SKM-1 (cell line): ENCODE data around the gene TRPM7.
"Not testable (repeated sequence)": the region's sequence is repeated elsewhere in the genome, so short reads cannot be mapped to it uniquely, and the experiment has no call there.

Experiments
- DNase-seq: peaks from one replicate; lab custom pipeline; 2025; ENCODE audit not compliant: unreplicated experiment; lab: John Stamatoyannopoulos, UW

The TRPM7 gene

DNA sequence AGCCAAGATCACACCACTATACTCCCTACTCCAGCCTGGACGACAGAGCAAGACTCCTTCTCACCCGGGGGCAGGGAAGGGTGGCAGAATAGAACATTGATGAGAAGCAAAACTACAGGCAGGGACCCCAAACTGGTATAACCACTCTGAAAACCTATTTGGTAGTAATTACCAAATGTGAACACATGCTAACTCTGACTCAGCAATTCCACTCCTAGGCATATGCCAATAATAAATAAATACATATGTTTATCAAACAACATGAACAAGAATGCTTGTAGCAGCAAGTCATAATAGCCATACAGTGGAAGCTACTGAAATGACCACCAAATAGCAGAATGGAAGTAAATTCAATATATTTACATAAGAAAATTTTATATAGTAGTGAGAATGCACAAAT, 109.1 kb downstream of the TRPM7 start:
- no peak for DNase-seq

DNA sequence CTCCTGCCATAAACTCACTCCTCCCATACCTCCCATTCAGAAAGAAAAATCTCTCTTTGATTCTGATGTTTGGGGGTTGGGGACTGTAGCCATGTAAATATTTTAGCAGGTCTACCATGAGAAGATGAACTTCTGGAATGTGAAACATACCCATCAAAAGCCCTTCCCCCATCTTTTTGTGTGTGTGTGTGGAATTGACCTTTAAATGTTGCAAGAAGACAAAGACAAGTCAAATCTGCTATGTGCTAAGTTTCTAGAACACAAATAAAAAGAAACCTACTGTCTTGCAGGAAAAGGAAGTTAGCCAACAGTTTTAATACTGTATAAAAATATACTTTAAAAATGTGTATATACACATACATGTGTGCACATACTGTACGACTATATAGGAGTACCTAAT, 110.4 kb downstream of the TRPM7 start:
- no peak for DNase-seq

DNA sequence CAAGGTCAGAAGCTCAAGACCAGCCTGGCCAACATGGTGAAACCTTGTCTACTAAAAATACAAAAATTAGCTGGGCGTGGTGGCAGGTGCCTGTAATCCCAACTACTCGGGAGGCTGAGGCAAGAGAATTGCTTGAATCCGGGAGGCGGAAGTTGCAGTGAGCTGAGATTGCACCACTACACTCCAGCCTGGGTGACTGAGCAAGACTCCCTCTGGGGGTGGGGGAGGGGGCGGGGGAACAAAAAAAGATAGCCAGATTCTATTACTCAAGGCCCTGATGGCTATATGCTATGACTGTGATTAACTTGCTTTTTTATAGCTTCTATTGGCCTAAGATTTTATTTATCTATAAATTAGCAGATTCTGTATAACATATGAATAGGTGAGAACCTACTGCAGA, 112.8 kb downstream of the TRPM7 start:
- not testable (repeated sequence) for DNase-seq

DNA sequence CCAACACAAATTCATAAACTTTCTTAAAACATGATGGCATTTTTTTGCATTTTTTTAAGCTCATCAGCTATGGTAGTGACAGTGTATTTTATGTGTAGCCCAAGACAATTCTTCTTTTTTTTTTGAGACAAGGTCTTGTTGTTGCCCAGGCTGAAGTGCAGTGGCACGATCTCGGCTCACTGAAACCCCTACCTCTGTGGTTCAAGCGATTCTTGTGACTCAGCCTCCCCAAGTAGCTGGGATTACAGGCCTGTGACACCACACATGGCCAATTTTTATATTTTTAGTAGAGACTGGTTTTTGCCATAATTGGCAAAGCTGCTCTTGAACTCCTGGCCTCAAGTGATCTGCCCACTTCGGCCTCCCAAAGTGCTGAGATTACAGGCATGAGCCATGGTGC, 122.8 kb downstream of the TRPM7 start:
- no peak for DNase-seq

DNA sequence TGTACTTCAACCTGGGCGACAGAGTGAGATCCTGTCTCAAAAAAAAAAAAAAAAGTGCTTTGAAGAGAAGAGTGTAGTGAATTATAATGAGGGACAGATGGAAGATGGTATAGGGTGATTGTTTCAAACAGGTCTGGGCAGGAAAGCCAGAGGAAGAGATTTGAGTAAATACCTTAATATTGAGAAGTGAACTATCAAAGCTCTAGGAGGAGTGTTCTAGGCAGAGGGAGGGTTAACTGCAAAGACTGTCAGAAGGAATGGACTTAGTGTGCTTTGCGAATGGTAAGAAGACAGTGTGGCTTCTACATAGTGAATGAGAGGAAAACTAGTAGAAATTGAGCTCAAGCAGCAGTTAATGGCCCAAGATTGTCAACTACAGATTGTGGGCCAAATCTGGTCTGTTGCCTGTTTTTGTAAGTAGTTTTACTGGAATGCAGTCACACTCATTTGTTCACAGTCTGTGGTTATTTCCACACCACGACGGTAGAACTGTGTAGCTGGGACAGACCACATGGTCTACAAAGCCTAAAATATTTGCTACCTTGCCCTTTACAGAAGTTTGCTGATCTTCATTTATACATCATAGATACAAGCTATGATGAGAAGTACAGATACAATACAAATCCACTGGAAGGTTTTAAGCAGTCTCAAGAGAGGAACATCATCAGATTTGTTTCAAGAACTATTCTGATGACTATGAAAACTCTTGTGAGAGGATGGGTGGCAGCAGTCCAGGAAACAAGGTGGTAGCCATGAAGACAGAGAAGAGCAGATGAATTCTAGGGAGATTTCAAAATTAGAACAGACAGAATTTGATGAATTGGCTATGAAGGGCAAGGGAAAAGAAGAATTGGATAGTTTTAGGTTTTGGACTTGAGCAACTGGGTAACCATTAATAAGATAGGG, 123.6 kb downstream of the TRPM7 start:
- no peak for DNase-seq

DNA sequence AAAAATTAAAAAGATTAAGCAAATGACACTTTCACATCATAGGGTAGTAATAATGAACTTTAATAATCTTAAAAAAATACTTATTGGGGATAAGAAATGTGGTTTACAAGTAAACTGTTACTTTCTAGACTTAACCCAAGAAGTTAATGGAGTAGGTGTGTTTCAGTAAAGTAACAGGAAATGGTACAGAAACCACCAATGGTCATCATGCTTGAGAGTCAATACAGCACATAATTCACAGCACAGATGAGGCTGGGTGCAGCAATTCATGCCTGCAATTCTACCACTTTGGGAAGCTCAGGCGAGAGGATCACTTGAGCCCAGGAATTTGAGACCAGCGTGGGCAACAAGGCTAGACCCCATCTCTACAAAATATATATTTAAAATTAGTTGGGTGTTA, 128.6 kb downstream of the TRPM7 start:
- DNase-seq = no peak

DNA sequence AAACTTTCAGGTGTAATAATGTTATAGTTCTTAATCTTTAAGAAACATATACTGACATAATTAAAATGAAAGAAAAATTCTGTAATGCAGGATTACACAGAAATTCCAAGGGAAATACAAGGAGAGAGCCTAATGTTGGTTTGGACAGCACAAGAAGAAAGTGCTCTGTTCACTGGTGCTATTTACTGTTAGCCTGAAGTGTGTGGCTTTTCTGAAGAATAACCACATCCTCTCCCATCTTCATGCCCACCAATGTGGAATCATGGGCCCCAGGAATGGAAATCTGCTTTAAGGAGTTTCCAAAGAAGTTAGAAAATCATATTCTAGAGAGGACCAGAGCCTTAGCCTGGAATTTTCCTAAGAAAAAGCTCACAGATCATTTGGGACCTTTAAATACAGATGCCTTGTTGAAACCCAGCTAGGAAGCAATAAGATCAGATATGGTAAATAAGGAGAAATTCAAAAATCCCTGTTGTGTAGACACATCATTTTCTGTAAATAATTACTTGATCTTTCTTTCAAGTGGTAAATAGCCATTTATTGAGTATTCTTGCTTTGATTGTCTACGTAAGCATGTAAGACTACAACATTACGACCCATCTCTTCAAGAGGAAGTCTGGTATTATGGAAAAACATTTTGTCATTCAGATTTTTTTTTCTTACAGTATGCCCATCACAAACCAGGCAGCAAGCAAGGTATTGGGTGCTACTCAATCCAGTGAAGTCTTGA, 129.8 kb downstream of the TRPM7 start:
- DNase-seq = no peak

DNA sequence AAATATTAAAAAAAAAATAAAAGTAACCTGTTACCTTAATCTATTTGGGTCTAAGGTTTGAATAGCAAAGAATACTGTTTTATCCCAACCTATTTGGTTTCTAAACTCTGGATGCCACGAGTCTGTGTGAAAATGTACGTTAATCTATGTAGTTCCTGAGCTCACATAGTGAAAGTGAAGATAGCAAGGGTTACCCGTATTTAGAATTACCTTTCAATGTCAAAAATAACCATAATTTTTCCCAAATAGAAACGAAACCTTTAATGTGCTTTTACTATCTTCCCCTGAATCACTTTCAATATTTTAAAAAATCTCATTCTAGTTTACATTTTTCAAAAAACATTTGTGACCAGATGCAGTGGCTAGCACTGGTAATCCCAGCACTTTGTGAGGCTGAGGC, 134.4 kb downstream of the TRPM7 start:
- DNase-seq = no peak

DNA sequence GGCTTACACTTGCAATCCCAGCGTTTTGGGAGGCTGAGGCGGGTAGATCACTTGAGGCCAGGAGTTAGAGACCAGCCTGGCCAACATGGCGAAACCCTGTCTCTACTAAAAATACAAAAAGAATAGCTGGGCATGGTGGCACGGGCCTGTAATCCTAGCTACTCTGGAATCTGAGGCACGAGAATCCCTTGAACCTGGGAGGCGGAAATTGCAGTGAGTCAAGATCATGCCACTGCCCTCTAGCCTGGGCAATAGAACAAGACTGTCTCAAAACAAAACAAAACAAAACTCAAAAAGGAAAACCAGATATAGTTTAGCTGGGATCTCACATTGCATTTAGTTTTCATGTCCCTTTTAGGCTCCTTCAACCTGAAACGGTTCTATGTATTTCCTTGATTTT, 137.3 kb downstream of the TRPM7 start:
- no peak for DNase-seq

DNA sequence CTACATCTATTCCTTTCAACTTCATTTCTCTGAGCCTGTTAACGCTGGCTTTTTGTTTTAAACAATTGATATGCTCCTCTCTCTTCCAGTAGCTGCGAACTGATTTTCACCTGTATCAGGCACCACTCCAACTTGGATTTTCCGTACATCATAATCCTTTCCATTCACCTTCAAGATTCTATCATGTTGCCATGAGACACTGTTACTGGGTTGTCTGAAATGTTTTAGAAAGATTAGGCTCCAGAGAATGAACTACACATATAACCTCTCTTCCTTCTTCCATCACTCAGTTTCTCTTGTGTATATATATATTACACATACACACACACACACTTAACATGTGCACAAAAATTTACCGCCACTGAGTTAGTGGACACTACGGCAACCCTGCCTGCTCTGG, 140.0 kb downstream of the TRPM7 start, which contains the start of gene USP50:
TSS of gene USP50 (minus strand) at position 101 of the 400 bp plus-strand sequence. CDS start 141 bp downstream, outside the sequence.
- no peak for DNase-seq

DNA sequence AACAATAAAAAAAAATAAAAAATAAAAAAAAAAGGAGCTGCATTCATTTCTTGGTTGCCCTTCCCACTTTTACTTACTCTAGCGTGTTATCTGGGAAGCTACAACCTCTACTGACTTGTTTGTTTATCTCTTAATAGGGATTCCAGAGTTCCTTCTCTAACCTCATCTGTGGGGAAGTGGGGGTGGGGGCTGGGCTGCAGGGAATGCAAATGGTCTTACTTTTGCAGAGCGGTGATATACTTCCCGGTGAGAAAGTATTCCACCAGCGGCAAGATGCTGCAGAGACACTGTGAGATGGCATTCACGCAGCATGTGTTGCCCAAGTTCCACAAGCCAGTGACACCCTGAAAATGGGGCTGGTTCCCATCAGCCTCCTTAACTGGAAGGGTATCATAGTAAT, 142.2 kb downstream of the TRPM7 start:
- DNase-seq = no peak

DNA sequence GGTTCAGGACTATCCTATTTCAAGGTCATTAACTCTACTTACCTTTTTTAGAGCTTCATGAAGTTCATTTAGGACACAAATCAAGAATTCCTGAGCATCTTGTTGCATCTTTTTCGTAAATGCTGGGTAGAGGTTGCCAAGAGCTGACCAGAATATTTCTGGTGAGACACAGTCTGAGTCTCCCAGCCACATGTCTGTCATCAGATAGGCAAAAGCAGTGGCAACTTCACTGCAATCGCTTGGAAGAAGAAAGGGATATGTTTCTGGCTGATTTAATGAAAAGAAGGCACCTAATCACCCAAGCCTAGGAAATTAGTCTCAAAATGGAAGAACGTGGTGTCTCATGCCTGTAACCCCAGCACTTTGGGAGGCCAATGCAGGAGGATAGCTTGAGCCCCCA, 143.0 kb downstream of the TRPM7 start:
- no peak for DNase-seq

DNA sequence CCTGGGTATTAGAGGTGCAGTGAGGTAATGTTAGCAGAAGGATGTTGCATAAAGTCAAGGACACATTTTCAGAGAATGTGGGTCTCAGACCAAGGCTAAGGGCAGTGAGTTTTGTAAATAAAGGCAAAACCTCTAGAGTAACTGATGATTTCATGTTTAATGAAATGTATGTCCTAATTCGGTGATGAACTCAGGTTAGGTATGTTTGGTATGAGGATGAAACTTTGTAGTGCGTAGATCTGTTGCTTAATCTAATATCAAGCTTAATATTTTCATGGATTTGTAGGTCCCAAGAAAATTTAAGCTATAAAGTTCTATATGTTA, 143.7 kb downstream of the TRPM7 start:
- DNase-seq = no peak

DNA sequence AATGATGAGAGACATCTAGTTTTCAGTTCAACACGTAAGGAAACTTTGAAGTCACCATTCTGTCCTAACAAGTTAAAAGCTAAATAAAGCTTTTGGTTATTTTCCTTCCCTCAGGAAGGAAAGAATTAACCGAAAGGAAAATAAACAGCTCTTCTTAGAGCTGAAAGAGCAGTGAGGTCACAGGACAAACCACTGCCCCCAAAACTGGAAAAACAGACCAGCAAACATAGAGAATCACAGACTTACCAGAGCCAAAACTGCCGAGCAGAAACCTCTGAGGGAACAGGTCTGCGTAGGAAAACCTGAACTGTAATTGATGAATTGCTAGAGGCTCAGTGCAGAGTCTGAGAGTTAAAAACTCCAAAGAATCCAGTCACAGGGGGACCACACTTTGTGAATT, 154.8 kb downstream of the TRPM7 start:
- DNase-seq = no peak

DNA sequence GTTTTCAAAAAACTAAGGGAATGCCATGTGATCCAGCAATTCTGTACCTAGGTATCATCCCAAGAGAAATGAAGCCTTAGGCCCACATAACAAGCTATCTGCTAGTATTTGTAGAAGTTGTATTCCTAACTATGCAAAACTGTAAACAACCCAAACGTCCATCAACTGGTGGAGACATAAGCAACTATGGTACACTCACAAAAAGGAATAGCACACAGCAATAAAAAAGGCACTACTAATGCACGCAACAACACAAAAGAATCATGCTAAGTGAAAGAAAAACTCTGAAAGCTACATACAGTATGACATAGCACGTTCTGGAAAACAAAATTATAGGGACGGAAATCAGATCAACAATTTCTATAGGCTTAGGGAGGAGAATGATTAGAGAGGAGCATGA, 155.4 kb downstream of the TRPM7 start:
- DNase-seq = no peak

DNA sequence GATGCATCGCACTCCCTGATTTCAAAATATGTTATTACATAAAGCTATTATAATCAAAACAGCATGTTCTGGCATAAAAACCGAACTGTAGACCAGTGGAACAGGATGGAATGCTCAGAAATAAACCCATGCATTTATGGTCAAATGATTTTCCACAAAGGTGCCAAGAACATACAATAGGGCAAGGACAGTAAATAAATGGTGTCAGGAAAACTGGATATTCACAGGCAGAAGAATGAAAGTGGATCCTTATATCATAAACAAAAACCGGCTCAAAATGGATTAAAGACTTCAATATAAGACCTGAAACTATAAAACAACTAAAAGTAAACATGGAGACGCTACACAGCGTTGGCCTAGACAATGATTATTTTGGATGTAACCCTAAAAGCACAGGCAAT, 162.7 kb downstream of the TRPM7 start:
- no peak for DNase-seq

DNA sequence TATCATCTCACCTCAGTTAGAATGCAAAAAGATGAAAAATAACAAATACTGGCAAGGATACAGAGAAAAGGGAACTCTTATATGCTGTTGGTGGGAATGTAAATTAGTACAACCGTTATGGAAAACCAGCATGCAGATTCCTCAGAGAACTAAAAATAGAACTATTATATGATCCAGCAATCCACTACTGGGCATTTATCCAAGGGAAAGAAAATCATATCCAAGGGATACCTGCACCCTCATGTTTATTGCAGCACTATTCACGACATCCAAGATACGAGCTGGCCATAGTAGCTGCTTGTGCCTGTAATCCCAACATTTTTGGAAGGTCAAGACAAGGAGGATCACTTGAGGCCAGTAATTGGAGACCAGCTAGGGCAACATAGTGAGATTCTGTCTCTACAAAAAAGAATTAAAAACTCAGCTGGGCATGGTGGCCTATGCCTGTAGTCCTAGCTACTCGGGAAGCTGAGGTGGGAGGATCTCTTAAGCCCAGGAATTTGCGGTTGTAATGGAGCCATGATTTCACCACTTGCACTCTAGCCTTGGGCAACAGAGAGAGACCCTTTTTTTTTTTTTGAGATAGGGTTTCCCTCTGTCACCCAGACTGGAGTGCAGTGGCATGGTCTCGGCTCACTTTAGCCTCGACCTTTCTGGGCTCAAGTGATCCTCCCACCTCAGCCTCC, 166.7 kb downstream of the TRPM7 start:
- DNase-seq = no peak

DNA sequence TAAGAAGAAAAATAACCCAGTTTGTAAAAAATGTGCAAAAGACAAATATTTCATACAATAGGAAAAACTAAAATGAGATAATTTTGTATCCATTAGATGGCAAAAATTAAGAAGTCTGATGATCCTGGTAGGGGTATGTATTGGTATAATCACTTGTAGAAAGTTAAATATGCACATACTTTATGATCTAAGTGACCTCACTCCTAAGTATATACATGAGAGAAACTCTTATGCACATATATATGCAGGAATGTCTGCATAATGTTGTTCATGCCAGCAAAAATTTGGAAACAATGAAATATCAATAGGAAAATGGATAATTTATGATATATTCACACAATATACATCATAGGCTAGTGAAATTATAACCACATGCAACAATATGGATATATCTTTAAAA, 173.6 kb downstream of the TRPM7 start:
- no peak for DNase-seq
